Mesothelial cell of epicardium (in vitro differentiated cells): ENCODE measurements around the gene PLK2. TPM values are rescaled to one million over a fixed set of nuclear protein-coding genes. Genes with fewer than 3 reads are reported as not detected.

Experiments
- DNase-seq, 2 experiments: peaks; one replicate each; pipeline ENCODE4 v3.0.0; 2021; ENCODE audit warnings: low spot score in 2 of 2; ENCODE audit not compliant: unreplicated experiment in 2 of 2
- H3K27ac Mint-ChIP-seq: 2 replicates; pipeline ENCODE4 v1.8.0; 2021; ENCODE audit warnings: mixed read lengths
- H3K27me3 Mint-ChIP-seq: 2 replicates; pipeline ENCODE4 v1.8.0; 2021; ENCODE audit warnings: low read depth, mixed read lengths
- H3K36me3 Mint-ChIP-seq: 2 replicates; pipeline ENCODE4 v1.8.0; 2021; ENCODE audit warnings: mixed read lengths
- H3K4me1 Mint-ChIP-seq: 2 replicates; pipeline ENCODE4 v1.8.0; 2021; ENCODE audit warnings: mixed read lengths
- H3K4me3 Mint-ChIP-seq: 2 replicates; pipeline ENCODE4 v1.8.0; 2021; ENCODE audit warnings: mild to moderate bottlenecking, moderate library complexity, mixed read lengths
- H3K9me3 Mint-ChIP-seq: 2 replicates; pipeline ENCODE4 v1.8.0; 2021; ENCODE audit warnings: mixed read lengths
- CTCF ChIP-seq: fragments of 200-600 bp; sonication (generic); IDR thresholded peaks from one replicate; pipeline ENCODE4 v1.5.0; 2021; ENCODE audit warnings: antibody characterized with exemption; ENCODE audit not compliant: unreplicated experiment
- total RNA-seq: library from RNA; stranded (reverse); gene quantifications from 3 replicates; pipeline ENCODE4 v1.2.1, GENCODE V29; 2021

Gene PLK2
- total RNA-seq, 1 donor from 2014 or later: 549 TPM

- no peaks in the 10 kb centered on the region for H3K36me3 Mint-ChIP-seq
- peaks cover 4% of the 10 kb centered on the region for H3K9me3 Mint-ChIP-seq
- no peak for TF ChIP-seq CTCF
- H3K4me3 Mint-ChIP-seq: no peak overlapping the region
- H3K27ac Mint-ChIP-seq: no peak overlapping the region
- no peaks in the 10 kb centered on the region for H3K27me3 Mint-ChIP-seq
- DNase-seq: no peak
- H3K4me1 Mint-ChIP-seq: peaks cover 37% of the 10 kb centered on the region
Observed at GRCh38 chr5:58405175-58405574, 54.7 kb downstream of the PLK2 start.

GRCh38 chr5:58404734-58405133 lies 55.2 kb downstream of the PLK2 start:
- no peak overlapping the region for H3K4me3 Mint-ChIP-seq
- H3K9me3 Mint-ChIP-seq: peaks cover 4% of the 10 kb centered on the region

More at GRCh38 chr5:58404734-58405133, 55.2 kb downstream of the PLK2 start:
- no peaks in the 10 kb centered on the region for H3K27me3 Mint-ChIP-seq
- H3K36me3 Mint-ChIP-seq: no peaks in the 10 kb centered on the region
- no peak for DNase-seq
- peaks cover 35% of the 10 kb centered on the region for H3K4me1 Mint-ChIP-seq
- no peak for TF ChIP-seq CTCF
- H3K27ac Mint-ChIP-seq: no peak overlapping the region

Other genes with a start within 250 kb of the PLK2 start
- gene GAPT, start 31.3 kb upstream of the PLK2 start, total RNA-seq: 1.3 to 2.0 TPM (median 1.6 TPM) in 3 replicates
- 0.77 to 1.2 TPM (median 0.80 TPM) in 3 replicates for gene RAB3C, start 123.0 kb upstream of the PLK2 start, total RNA-seq